Mesodermal cell (in vitro differentiated cells): ENCODE results near the gene ZNRF3.

ENCODE experiments used
- H3K27ac ChIP-seq: 2 replicates; pipeline ENCODE4 v1.7.0; 2013; ENCODE audit warnings: mild to moderate bottlenecking, low read depth, low read length, moderate library complexity; ENCODE audit not compliant: severe bottlenecking
- H3K36me3 ChIP-seq: 2 replicates; pipeline ENCODE4 v1.7.1; 2013; ENCODE audit warnings: mild to moderate bottlenecking, low read length, moderate library complexity; ENCODE audit not compliant: control insufficient read depth, insufficient read depth
- H3K4me1 ChIP-seq: one replicate; pipeline ENCODE4 v1.7.1; 2013; ENCODE audit warnings: mild to moderate bottlenecking, low read length; ENCODE audit not compliant: insufficient read depth, control insufficient read depth, poor library complexity, severe bottlenecking
- H3K4me3 ChIP-seq: 2 replicates; pipeline ENCODE4 v1.7.0; 2013; ENCODE audit warnings: low read length, control low read depth, mild to moderate bottlenecking; ENCODE audit not compliant: insufficient read depth, poor library complexity, severe bottlenecking; ENCODE audit errors: extremely low read depth
- H3K9me3 ChIP-seq: 2 replicates; pipeline ENCODE4 v1.7.1; 2013; ENCODE audit warnings: mild to moderate bottlenecking, low read length, moderate library complexity; ENCODE audit not compliant: control insufficient read depth
- WGBS, 2 experiments: methylation state at CpG; one replicate each; pipeline ENCODE4 v1.1.5; 2013; ENCODE audit warnings: missing lambda C conversion rate in 2 of 2; ENCODE audit not compliant: insufficient coverage in 2 of 2; 5-methylcytosine and 5-hydroxymethylcytosine counted together

Gene ZNRF3

DNA sequence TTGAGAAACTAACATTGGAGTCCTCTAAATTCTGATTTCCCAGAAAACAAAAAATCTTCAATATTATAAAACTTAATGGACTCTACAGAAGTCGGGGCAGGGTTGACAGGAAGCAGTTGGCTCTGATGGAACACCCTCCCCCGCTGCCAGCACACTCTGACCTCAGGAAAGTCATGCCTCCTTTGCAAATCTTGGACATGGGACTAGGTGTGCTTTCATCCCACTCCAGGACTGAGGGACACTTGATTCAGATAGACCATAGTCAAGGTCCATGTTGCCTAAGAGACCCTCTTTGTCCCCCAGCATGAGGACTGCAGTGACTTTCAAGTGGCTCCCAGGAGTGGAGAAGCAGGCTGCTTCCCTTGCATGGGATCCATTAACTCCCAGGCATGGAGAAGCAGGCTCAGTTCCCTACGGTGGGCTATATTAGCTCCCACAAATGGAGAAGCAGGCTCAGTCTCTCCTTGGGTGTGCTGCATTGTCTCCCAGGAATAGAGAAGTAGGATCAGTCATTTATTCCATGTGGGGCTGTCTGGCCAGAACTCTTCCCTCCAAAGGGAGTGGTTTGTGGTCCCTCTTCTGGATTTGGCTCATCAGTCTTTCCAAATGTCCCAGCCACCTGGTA is 139.9 kb downstream of the ZNRF3 start:
- Histone ChIP-seq H3K4me1 (peaks cover 19% of the 10 kb centered on the region), H3K9me3 (peaks cover 3% of the 10 kb centered on the region), H3K36me3 (peaks cover 16% of the 10 kb centered on the region), H3K27ac (no peak overlapping the region), H3K4me3 (no peak overlapping the region)
- WGBS, 2 experiments: 87 to 100% methylated on average over 2 to 3 of the region's 3 CpGs

DNA sequence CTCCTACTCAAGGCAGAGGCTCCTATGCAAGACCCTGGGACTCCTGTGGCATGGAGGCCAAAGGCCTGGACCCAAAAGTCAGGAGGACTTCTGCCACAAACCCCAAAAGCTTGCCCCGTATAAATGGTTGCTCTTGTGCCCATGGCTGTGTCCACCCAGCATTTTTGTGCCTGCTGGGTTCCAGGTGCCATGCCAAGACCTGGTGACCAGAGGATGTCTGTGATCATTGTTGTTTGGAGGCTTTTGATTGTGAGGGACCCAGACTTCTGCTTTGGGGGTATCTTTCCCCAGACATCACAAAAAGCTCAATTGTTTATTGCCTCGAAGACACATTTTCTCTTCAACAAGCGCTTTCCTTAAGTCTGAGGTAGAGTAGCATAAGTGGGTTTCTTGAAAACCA is 143.2 kb downstream of the ZNRF3 start:
- H3K4me3 ChIP-seq: no peak overlapping the region
- H3K27ac ChIP-seq: no peak overlapping the region
- peaks cover 11% of the 10 kb centered on the region for H3K36me3 ChIP-seq
- H3K9me3 ChIP-seq: no peaks in the 10 kb centered on the region
- peaks cover 37% of the 10 kb centered on the region for H3K4me1 ChIP-seq
- WGBS, 2 experiments: 98 to 100% methylated on average over 1 to 3 of the region's 3 CpGs

DNA sequence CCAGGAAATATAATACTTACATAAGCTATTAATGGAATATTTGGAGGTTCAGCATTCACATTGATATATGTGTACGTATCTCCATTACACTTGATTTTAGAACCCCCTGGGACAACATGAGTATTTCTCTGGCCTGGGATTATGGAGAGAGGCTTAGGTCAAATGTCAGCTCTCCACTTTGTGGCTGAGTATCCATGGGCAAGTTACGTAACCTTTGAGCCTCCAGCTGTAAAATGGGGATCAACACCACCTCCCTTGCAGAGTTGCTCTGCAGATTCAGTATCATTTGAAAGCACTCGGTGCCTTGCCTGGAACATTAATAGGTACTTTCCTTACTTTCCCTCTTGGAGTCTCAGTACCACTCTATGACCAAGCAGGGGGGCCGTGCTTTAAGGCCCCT is 145.1 kb downstream of the ZNRF3 start:
- 90 to 93% methylated on average over 3 of the region's 4 CpGs for WGBS, 2 experiments
- Histone ChIP-seq H3K27ac (no peak overlapping the region), H3K4me1 (peaks cover 40% of the 10 kb centered on the region), H3K4me3 (no peak overlapping the region), H3K36me3 (peaks cover 11% of the 10 kb centered on the region), H3K9me3 (no peaks in the 10 kb centered on the region)

DNA sequence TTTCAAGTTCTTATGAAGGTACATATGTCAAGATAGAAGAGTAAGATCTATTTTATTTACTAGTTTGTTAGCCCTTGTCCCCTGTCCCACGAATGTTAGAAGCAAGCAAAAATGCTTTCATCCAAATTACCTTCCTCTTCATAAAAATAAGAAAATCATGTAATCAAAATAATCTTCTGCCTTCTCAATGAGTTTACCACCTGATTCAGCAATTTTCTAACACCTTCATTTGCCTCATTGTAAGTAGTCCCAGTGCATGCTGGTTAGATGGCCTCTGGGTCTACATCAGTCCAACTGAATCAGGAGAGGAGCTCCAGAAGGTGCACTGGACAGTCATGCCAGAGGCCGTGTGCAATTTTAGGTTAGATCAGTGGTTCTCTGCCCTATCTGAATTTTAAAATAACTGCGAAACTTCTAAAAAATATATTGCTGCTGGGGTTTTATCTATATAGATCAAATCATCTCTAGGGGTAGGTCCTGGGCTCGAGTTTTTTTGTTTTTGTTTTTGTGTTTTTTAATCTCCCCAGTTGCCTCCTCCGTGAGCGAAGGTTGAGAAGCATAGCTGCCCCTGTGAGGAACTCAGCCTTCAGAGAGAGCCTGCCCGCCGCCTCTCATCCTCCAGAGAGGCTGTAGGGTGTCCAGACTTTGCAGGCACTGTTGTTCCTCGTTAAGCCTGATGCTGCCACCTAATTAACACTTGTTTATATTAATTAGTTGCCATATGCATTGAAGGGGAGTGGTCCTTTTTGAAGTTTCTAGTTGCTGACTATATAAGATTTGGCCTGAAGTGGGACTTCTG is 146.0 kb downstream of the ZNRF3 start:
- no peak overlapping the region for H3K4me3 ChIP-seq
- peaks cover 36% of the 10 kb centered on the region for H3K4me1 ChIP-seq
- H3K9me3 ChIP-seq: no peaks in the 10 kb centered on the region
- WGBS, 2 experiments: 70 to 87% methylated on average over 3 to 5 of the region's 9 CpGs
- H3K36me3 ChIP-seq: peaks cover 11% of the 10 kb centered on the region
- H3K27ac ChIP-seq: peak overlapping the region; percentile 99

DNA sequence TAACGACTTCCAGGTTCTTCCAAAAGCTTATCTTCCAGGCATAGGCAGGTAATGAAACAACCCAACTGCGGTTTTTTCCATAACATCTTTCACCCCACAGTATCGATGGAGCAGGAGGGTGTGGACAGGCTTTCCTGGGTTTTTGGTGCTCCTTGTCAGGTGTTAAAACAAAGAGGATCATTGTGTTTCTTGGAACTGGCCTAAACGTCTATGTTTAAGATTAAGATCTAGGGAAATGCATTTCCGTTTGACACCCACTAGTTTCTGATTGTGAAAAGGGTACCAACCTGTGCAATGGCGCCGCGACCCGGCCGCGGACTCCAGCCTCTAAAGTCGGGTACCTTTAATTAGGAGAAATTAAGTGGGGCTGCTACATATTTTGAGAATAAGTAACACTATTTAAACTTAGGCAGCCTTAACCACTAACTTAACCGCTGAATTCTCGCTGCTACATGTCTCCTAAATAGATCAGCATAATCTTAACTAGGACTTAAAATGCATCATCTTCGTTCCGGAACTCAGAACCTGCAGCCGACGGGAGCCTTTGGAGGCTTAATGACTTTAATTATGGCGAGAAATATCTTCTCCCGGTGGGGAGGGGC is 146.7 kb downstream of the ZNRF3 start:
- H3K4me3 ChIP-seq: peak overlapping the region; percentile 35
- 4 to 14% methylated on average over 4 to 9 of the region's 20 CpGs for WGBS, 2 experiments
- H3K9me3 ChIP-seq: no peaks in the 10 kb centered on the region
- peak overlapping the region; percentile 99 for H3K27ac ChIP-seq
- peaks cover 35% of the 10 kb centered on the region for H3K4me1 ChIP-seq
- H3K36me3 ChIP-seq: peaks cover 11% of the 10 kb centered on the region

DNA sequence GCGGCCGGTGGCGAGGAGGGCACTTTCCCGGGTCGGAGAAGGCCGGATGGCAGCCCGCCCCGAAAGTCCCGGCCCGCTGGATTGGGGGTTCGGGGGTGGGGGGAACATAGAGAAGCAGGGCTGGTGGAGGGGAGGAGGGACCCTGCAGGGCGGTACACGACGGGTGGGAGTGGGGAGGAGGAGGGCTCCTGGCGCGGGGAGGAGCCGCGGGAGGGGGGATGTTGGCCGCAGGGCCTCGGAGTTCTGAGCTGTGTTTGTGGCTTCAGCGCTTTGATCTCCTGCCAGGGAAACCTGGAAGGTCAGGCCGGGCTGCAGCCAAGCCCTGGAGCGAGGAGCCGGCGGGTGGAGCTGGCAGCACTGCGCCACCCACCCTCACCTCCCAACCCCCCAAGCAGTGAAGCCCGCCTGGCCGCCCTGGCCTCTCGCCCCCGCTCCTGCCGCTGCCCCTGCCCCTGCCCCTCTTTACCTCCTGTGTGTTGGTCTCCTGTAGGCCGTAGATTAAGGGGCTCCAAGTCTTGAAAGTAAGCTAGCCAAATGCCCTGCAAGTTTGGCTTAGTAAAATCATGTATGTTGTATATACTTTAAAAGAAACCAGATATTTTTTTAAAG is 147.3 kb downstream of the ZNRF3 start:
- Histone ChIP-seq H3K4me1 (peaks cover 35% of the 10 kb centered on the region), H3K9me3 (no peaks in the 10 kb centered on the region), H3K36me3 (peaks cover 11% of the 10 kb centered on the region), H3K4me3 (peak overlapping the region; percentile 35), H3K27ac (peak overlapping the region; percentile 99)
- 0 to 2% methylated on average over 4 to 19 of the region's 32 CpGs for WGBS, 2 experiments

DNA sequence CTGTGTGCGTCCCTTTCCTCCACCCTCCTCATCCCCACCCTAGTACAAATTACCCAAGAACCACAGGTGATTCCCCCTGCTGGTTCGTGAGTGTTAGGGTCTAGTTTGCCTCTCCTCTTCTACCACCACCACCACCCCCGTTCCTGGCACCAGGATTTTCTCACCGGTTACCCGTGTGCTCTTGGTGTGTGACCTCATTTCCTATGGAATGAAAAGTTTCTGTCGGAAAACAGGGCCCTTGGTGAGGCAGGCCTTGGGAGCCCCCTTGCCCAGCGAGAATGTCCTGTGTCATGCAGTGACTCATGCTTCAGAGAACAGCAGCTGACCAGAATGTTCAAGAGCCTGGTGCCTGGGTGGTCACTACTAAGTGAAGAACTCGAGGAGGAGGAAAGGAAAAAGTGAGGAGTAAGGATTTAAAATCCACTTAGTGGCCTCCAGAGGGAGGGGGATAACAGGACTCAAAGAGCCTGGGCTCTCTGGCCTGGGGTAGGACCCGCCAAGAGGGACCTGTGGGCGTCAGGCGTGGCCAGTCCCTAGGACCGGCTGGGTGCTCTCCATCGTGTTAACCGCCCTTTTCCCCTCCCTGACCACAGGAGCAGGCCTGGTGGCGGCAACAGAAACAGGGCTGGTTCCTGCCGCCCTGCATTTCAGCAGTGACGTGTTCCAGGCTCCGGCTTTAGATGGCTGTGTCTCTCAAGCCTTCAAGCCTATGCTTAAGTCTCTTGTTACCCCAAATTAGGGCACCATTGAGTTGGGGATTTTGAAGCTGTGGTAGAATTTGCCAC is 148.0 kb downstream of the ZNRF3 start:
- 10 to 34% methylated on average over 14 of the region's 18 CpGs for WGBS, 2 experiments
- peaks cover 35% of the 10 kb centered on the region for H3K4me1 ChIP-seq
- H3K4me3 ChIP-seq: peak overlapping the region; percentile 35
- no peaks in the 10 kb centered on the region for H3K9me3 ChIP-seq
- peaks cover 6% of the 10 kb centered on the region for H3K36me3 ChIP-seq
- H3K27ac ChIP-seq: peak overlapping the region; percentile 99

DNA sequence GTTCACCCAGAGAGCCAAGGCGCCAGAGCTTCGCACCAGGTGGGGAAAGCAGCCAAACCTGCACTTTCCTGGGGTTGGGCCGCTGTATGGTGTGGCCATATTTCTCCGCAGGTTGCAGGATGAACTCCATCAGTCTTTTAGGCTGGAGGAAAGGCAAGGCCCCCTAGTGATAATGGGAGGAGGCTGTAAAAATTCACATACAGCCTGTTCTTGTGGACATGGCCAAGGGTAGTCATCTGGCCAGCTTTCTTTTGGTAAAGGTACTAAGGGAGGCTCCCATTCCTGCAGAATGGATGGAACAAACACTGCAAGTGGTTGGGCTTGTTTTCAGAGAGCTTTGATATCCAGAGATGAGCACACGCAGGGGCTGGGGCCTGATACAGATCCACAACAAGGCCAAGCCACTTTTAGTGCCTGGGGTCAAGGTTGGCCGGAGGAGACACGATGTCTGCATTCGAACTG is 148.7 kb downstream of the ZNRF3 start:
- Histone ChIP-seq H3K9me3 (no peaks in the 10 kb centered on the region), H3K4me3 (peak overlapping the region; percentile 16), H3K4me1 (peaks cover 35% of the 10 kb centered on the region), H3K27ac (peak overlapping the region; percentile 99), H3K36me3 (no peaks in the 10 kb centered on the region)
- 65 to 71% methylated on average over 6 to 8 of the region's 8 CpGs for WGBS, 2 experiments

DNA sequence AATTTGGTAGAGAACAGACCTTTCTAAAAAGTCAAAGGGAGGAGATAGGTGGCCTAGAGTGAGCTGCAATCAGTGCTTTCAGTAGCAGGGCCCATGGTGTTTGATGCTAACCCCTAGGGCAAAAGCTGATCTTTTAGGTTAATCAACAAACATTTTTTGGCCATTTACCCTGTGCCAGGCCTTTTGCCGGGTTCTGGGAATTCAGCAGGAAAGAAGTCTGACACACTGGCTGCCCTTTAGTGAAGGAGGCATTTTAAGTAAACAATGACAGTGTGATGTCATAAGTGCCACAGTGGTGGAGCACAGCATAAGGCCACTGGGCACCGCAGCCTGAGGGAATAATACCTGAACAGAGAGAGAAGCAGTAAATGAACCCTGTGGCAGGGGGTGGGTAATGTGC is 149.2 kb downstream of the ZNRF3 start:
- Histone ChIP-seq H3K27ac (peak overlapping the region; percentile 99), H3K4me3 (no peak overlapping the region), H3K36me3 (no peaks in the 10 kb centered on the region), H3K4me1 (peaks cover 35% of the 10 kb centered on the region), H3K9me3 (no peaks in the 10 kb centered on the region)
- WGBS, 2 experiments: 81 to 88% methylated on average over 2 of the region's 2 CpGs

DNA sequence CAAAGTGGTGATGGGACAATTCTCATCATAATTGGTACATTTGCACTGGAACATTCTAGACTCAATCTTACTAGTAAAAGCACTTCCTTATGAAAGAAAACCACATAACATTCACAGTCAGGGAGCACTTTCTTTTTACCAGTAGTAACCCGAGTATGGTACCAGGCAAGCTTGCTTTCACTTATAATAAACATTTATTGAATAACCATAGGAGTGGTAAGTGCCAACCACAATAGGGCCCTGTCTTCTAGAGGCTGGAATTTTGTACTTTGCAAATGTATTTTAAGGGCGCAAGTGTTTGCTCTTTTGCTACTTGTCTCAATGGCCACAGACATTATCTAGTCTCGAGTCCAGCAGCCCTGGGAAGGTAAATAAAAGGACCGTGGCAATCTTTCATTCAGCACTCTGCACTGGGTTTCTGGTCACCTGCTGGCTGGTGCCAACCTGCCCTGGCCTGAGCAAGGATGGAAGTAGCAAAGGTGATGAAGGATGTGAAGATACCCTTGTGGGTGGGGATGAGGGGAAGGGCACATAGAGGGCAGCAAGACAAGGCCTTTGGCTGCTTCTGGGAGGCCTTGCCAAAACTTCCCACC is 154.1 kb downstream of the ZNRF3 start:
- H3K4me1 ChIP-seq: peaks cover 27% of the 10 kb centered on the region
- H3K36me3 ChIP-seq: no peaks in the 10 kb centered on the region
- H3K9me3 ChIP-seq: no peaks in the 10 kb centered on the region
- no peak overlapping the region for H3K4me3 ChIP-seq
- H3K27ac ChIP-seq: no peak overlapping the region
- WGBS, 2 experiments: 88 to 89% methylated on average over 3 of the region's 4 CpGs
